ENCODE data around the gene SLC49A3. TPM values are rescaled to one million over a fixed set of nuclear protein-coding genes. Genes with fewer than 3 reads are reported as not detected.

SLC49A3 gene
- total and polyA plus RNA-seq, 10 of the 15 experiments (the other 5 are each of a cell fraction or from before 2014, with no cell fraction given), result 0.09 to 0.85 (median 0.18) TPM; not detected in 4

GRCh38 chr4:657834-658667 is 30.9 kb downstream of the SLC49A3 start:
- Histone ChIP-seq H3K9me3 (replicated peaks; ENCODE audit: control insufficient read depth, insufficient read depth, low read length) (no peaks in the 10 kb centered on the region; the same call in 2 of the 3 replicates), H3K4me2 (ENCODE audit: control insufficient read depth, insufficient read depth) (no peak overlapping the region), H3K36me3 (ENCODE audit: control insufficient read depth in 2 of 2, insufficient read depth in 2 of 2, low read length in 1 of 2) (no peaks in the 10 kb centered on the region), H3K9ac (ENCODE audit: control insufficient read depth, insufficient read depth, low read length) (no peak overlapping the region), H4K20me1 (ENCODE audit: control insufficient read depth, insufficient read depth) (no peaks in the 10 kb centered on the region), H3K27me3 (replicated peaks in 1 of 2; ENCODE audit: control insufficient read depth in 2 of 2, insufficient read depth in 2 of 2, low read length in 1 of 2) (no peaks in the 10 kb centered on the region), H3K4me1 (ENCODE audit: control insufficient read depth, insufficient read depth, low read length) (no peaks in the 10 kb centered on the region), H2AFZ (ENCODE audit: control insufficient read depth, low read depth, low read length) (no peak overlapping the region), H3K27ac (ENCODE audit: control insufficient read depth, insufficient read depth) (no peak overlapping the region), H3K79me2 (ENCODE audit: control insufficient read depth, insufficient read depth, low read length) (no peaks in the 10 kb centered on the region), H3K4me3 (no peak overlapping the region)
- CTCF ChIA-PET, result no interaction called here
- TF ChIP-seq NR2F1 (conservative IDR thresholded peaks at IDR 0.05), result 0 out of 2 replicates have a peak, but pooled peaks have one; percentile 46
- no peak for TF ChIP-seq NFIC (IDR thresholded peaks at IDR 0.05; ENCODE audit: low read depth, low read length)
- DNase-seq (ENCODE audit: low read depth, low spot score) (no peak), ATAC-seq (no peak), FAIRE-seq (no peak)
- RAD21 ChIA-PET (ENCODE audit: unreplicated experiment), result no interaction called here
- intact Hi-C loops (cut with micrococcal nuclease; ENCODE audit: unreplicated experiment), result no loop called here
- 67% methylated on average over 27 of the region's 27 CpGs for WGBS (ENCODE audit: insufficient coverage, insufficient replicate concordance, low lambda C conversion rate, missing lambda C conversion rate)
- in situ Hi-C loops (cut with MboI), result no loop called here
- SMC1A ChIA-PET (ENCODE audit: uncharacterized antibody, unreplicated experiment), result no interaction called here
- no TSS peak for BruUV-seq (replicated peaks)
- POLR2A ChIA-PET, result no interaction called here

GRCh38 chr4:657338-657833 is 31.6 kb downstream of the SLC49A3 start:
- BruUV-seq (replicated peaks), result no TSS peak
- Histone ChIP-seq H3K4me2 (ENCODE audit: control insufficient read depth, insufficient read depth) (no peak overlapping the region), H3K4me3 (no peak overlapping the region), H4K20me1 (ENCODE audit: control insufficient read depth, insufficient read depth) (no peaks in the 10 kb centered on the region), H3K9ac (ENCODE audit: control insufficient read depth, insufficient read depth, low read length) (no peak overlapping the region), H3K79me2 (ENCODE audit: control insufficient read depth, insufficient read depth, low read length) (no peaks in the 10 kb centered on the region), H2AFZ (ENCODE audit: control insufficient read depth, low read depth, low read length) (no peak overlapping the region), H3K9me3 (replicated peaks; ENCODE audit: control insufficient read depth, insufficient read depth, low read length) (no peaks in the 10 kb centered on the region; the same call in 2 of the 3 replicates), H3K27ac (ENCODE audit: control insufficient read depth, insufficient read depth) (no peak overlapping the region), H3K36me3 (ENCODE audit: control insufficient read depth in 2 of 2, insufficient read depth in 2 of 2, low read length in 1 of 2) (no peaks in the 10 kb centered on the region), H3K4me1 (ENCODE audit: control insufficient read depth, insufficient read depth, low read length) (no peaks in the 10 kb centered on the region), H3K27me3 (replicated peaks in 1 of 2; ENCODE audit: control insufficient read depth in 2 of 2, insufficient read depth in 2 of 2, low read length in 1 of 2) (no peaks in the 10 kb centered on the region)
- no peak for DNase-seq (ENCODE audit: low read depth, low spot score)
- SMC1A ChIA-PET (ENCODE audit: uncharacterized antibody, unreplicated experiment), result no interaction called here
- RAD21 ChIA-PET (ENCODE audit: unreplicated experiment), result no interaction called here
- CTCF ChIA-PET, result no interaction called here
- POLR2A ChIA-PET, result no interaction called here
- 83% methylated on average over 23 of the region's 23 CpGs for WGBS (ENCODE audit: insufficient coverage, insufficient replicate concordance, low lambda C conversion rate, missing lambda C conversion rate)
- TF ChIP-seq GABPA (IDR thresholded peaks at IDR 0.05; ENCODE audit: low read depth), result no peak
- TF ChIP-seq SMC3 (IDR thresholded peaks at IDR 0.05; ENCODE audit: borderline replicate concordance, low read length), result no peak
- TF ChIP-seq CHD2 (IDR thresholded peaks at IDR 0.05; ENCODE audit: borderline replicate concordance, low read depth, low read length), result no peak
- TF ChIP-seq IKZF2 (IDR thresholded peaks at IDR 0.05), result no peak
- TF ChIP-seq POLR2AphosphoS2 (IDR thresholded peaks at IDR 0.05; ENCODE audit: low read depth, low read length), result no peak
- no peak for TF ChIP-seq ASH2L (IDR thresholded peaks at IDR 0.05; ENCODE audit: borderline replicate concordance, low read depth)
- TF ChIP-seq CHD1 (IDR thresholded peaks at IDR 0.05; ENCODE audit: low read depth, low read length), result no peak
- TF ChIP-seq CBFB (IDR thresholded peaks at IDR 0.05; ENCODE audit: low read depth), result no peak
- TF ChIP-seq ELK1 (IDR thresholded peaks at IDR 0.05; ENCODE audit: low read depth, low read length), result no peak
- no peak for TF ChIP-seq JUNB (IDR thresholded peaks at IDR 0.05)
- TF ChIP-seq RELB (IDR thresholded peaks at IDR 0.05; ENCODE audit: low read depth), result no peak
- FAIRE-seq, result no peak
- ATAC-seq, result no peak
- intact Hi-C loops (cut with micrococcal nuclease; ENCODE audit: unreplicated experiment) (no loop called here), in situ Hi-C loops (cut with MboI) (no loop called here)

Measured in GM12878 (cell line).